Muscle layer of duodenum (tissue), 2 donors: ENCODE results near the gene MLN.
A peak's percentile ranks its signal among the peaks of the same experiment; 100 is the strongest.

Experiments
- H3K27ac ChIP-seq: one replicate; pipeline ENCODE4 v1.7.0; 2013; ENCODE audit warnings: mild to moderate bottlenecking, low read length
- H3K27me3 ChIP-seq: one replicate; pipeline ENCODE4 v1.7.0; 2013; ENCODE audit warnings: low read depth, mild to moderate bottlenecking, control low read depth, low read length
- H3K36me3 ChIP-seq, 2 donors: one replicate each; pipeline ENCODE4 v1.7.0; 2013; ENCODE audit warnings: low read length in 2 of 2, control low read depth in 1 of 2, mild to moderate bottlenecking in 1 of 2; ENCODE audit not compliant: insufficient read depth in 2 of 2, control insufficient read depth in 1 of 2
- H3K4me1 ChIP-seq, 2 donors: one replicate each; pipeline ENCODE4 v1.7.0; 2013; ENCODE audit warnings: low read length in 2 of 2, mild to moderate bottlenecking in 2 of 2, control low read depth in 1 of 2, moderate library complexity in 1 of 2; ENCODE audit not compliant: insufficient read depth in 2 of 2, control insufficient read depth in 1 of 2
- H3K4me3 ChIP-seq, 2 donors: one replicate each; pipeline ENCODE4 v1.7.0; 2013; ENCODE audit warnings: low read length in 2 of 2, low read depth in 1 of 2, mild to moderate bottlenecking in 1 of 2
- H3K9me3 ChIP-seq, 2 donors: one replicate each; pipeline ENCODE4 v1.7.0; 2013; ENCODE audit warnings: low read length in 2 of 2, control low read depth in 1 of 2, mild to moderate bottlenecking in 1 of 2; ENCODE audit not compliant: control insufficient read depth in 1 of 2
- donor health status: healthy.

Gene MLN

GRCh38 chr6:33776186-33776585 is 27.6 kb downstream of the MLN start:
- Histone ChIP-seq H3K36me3 (peaks cover 78 to 82% of the 10 kb centered on the region in 2 donors), H3K9me3 (no peaks in the 10 kb centered on the region), H3K4me3 (no peak overlapping the region), H3K4me1 (peaks cover 8 to 18% of the 10 kb centered on the region in 2 donors), H3K27me3 (no peaks in the 10 kb centered on the region), H3K27ac (no peak overlapping the region)

- Histone ChIP-seq H3K4me1 (peaks cover 10 to 26% of the 10 kb centered on the region in 2 donors), H3K4me3 (no peak overlapping the region), H3K27me3 (no peaks in the 10 kb centered on the region), H3K9me3 (no peaks in the 10 kb centered on the region), H3K36me3 (peaks cover 66 to 71% of the 10 kb centered on the region in 2 donors), H3K27ac (no peak overlapping the region)
Observed at GRCh38 chr6:33774774-33775173, 29.0 kb downstream of the MLN start.

GRCh38 chr6:33772902-33773472 is 30.8 kb downstream of the MLN start:
- H3K27me3 ChIP-seq, result no peaks in the 10 kb centered on the region
- no peaks in the 10 kb centered on the region for H3K9me3 ChIP-seq
- no peak overlapping the region for H3K4me3 ChIP-seq
- no peak overlapping the region for H3K27ac ChIP-seq
- peaks cover 48 to 54% of the 10 kb centered on the region in 2 donors for H3K36me3 ChIP-seq
- H3K4me1 ChIP-seq, result peaks cover 12 to 27% of the 10 kb centered on the region in 2 donors

GRCh38 chr6:33772082-33772830 is 31.5 kb downstream of the MLN start:
- no peaks in the 10 kb centered on the region for H3K9me3 ChIP-seq
- peak overlapping the region in 1 of 2 donors; percentile 26 for H3K4me3 ChIP-seq
- H3K36me3 ChIP-seq, result peaks cover 41 to 46% of the 10 kb centered on the region in 2 donors
- H3K27ac ChIP-seq, result peak overlapping the region; percentile 8
- H3K27me3 ChIP-seq, result no peaks in the 10 kb centered on the region
- H3K4me1 ChIP-seq, result peaks cover 12 to 27% of the 10 kb centered on the region in 2 donors

- Histone ChIP-seq H3K4me3 (peak overlapping the region in 1 of 2 donors; percentile 26), H3K9me3 (no peaks in the 10 kb centered on the region)
Observed at GRCh38 chr6:33771146-33772081, 32.4 kb downstream of the MLN start.

GRCh38 chr6:33770833-33771145 is 33.0 kb downstream of the MLN start:
- Histone ChIP-seq H3K27me3 (no peaks in the 10 kb centered on the region), H3K27ac (peak overlapping the region; percentile 77), H3K36me3 (peaks cover 26 to 32% of the 10 kb centered on the region in 2 donors), H3K9me3 (no peaks in the 10 kb centered on the region), H3K4me1 (peaks cover 12 to 27% of the 10 kb centered on the region in 2 donors), H3K4me3 (no peak overlapping the region)

More at GRCh38 chr6:33771146-33772081, 32.4 kb downstream of the MLN start:
- Histone ChIP-seq H3K36me3 (peaks cover 32 to 38% of the 10 kb centered on the region in 2 donors), H3K27ac (peak overlapping the region; percentile 77), H3K4me1 (peaks cover 12 to 27% of the 10 kb centered on the region in 2 donors), H3K27me3 (no peaks in the 10 kb centered on the region)

- Histone ChIP-seq H3K9me3 (no peaks in the 10 kb centered on the region), H3K4me1 (peaks cover 12 to 27% of the 10 kb centered on the region in 2 donors), H3K4me3 (no peak overlapping the region), H3K36me3 (peaks cover 21 to 27% of the 10 kb centered on the region in 2 donors), H3K27me3 (no peaks in the 10 kb centered on the region), H3K27ac (peak overlapping the region; percentile 77)
Observed at GRCh38 chr6:33770124-33770832, 33.5 kb downstream of the MLN start.

GRCh38 chr6:33769248-33769821 is 34.5 kb downstream of the MLN start:
- H3K36me3 ChIP-seq, result peaks cover 13 to 18% of the 10 kb centered on the region in 2 donors
- H3K4me3 ChIP-seq, result no peak overlapping the region
- no peaks in the 10 kb centered on the region for H3K9me3 ChIP-seq
- H3K27ac ChIP-seq, result no peak overlapping the region
- no peaks in the 10 kb centered on the region for H3K27me3 ChIP-seq
- peaks cover 12 to 27% of the 10 kb centered on the region in 2 donors for H3K4me1 ChIP-seq

GRCh38 chr6:33768644-33769120 is 35.1 kb downstream of the MLN start:
- Histone ChIP-seq H3K27me3 (no peaks in the 10 kb centered on the region), H3K36me3 (peaks cover 13 to 18% of the 10 kb centered on the region in 2 donors), H3K4me3 (no peak overlapping the region), H3K27ac (no peak overlapping the region), H3K9me3 (no peaks in the 10 kb centered on the region), H3K4me1 (peaks cover 12 to 27% of the 10 kb centered on the region in 2 donors)
